ENCODE results near the gene SPTBN2. TPM values are rescaled to one million over a fixed set of nuclear protein-coding genes. Genes with fewer than 3 reads are reported as not detected.

Gene SPTBN2
- total and polyA plus RNA-seq, 4 experiments from 2014 or later: not detected

DNA sequence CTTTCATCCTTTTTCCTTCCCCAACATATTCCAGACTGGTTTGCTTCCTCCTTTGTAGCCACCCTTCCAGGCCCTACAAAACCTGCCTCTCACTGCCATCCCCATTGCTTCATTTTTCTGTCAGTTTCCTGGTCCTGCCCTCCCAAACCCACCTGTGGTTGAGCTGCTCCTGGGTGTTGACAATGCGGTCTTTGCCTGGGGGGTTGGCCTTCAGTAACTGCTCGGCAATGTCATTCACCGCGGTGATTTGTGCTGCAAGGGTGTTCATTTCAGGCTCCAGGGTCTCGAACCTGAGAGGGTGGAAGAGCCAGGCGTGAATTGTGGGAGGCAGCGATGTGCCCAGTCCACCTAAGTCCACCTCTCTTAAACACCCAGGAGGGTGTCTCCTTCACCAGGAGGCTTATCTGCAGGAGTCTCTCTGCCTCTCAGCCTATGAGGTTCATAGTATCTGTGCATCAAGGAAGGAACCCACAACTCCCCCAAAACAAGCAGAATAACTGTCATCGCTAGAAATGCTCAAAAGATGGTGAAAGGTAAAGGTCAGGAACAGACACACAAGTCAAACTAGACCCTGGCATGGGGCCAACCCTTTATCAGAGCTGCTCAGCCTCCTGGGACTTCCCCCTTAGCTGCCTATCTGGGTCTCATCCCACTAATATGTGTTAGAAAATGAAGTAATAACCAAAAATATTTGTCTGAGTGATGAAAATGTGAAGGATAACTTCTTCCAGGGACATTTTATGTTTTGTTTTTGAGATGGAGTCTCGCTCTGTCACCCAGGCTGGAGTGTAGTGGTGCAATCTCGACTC lies 27.4 kb downstream of the SPTBN2 start:
- Mint-ChIP-seq H3K36me3 (no peaks in the 10 kb centered on the region), H3K4me3 (no peak overlapping the region), H3K27me3 (no peaks in the 10 kb centered on the region), H3K9me3 (peaks cover 0 to 3% (median 0%) of the 10 kb centered on the region in 8 donors), H3K27ac (no peak overlapping the region), H3K4me1 (no peaks in the 10 kb centered on the region)
- no peaks in the 10 kb centered on the region for H3K27me3 ChIP-seq (ENCODE audit: insufficient read depth, low read length)
- DNase-seq: no peak
- no peaks in the 10 kb centered on the region for H3K36me3 ChIP-seq (ENCODE audit: insufficient read depth, low read length)
- H3K9me3 ChIP-seq (ENCODE audit: control insufficient read depth in 1 of 2, low read length in 2 of 2): no peaks in the 10 kb centered on the region
- intact Hi-C loops (cut with micrococcal nuclease): no loop called here
- ChIA-PET CTCF (ENCODE audit: partially characterized antibody) (interaction anchor here (0.6 to 1.5 kb wide), 3 partner anchors 9 to 133 kb away, joined by 3 read pairs; no protein-coding TSS in a partner anchor), POLR2A (ENCODE audit: partially characterized antibody) (no interaction called here)
- no peak overlapping the region for H3K27ac ChIP-seq (ENCODE audit: low read depth, low read length)
- no peaks in the 10 kb centered on the region for H3K4me1 ChIP-seq (ENCODE audit: insufficient read depth, low read length)
- H3K4me3 ChIP-seq (ENCODE audit: low read length in 2 of 2): no peak overlapping the region

DNA sequence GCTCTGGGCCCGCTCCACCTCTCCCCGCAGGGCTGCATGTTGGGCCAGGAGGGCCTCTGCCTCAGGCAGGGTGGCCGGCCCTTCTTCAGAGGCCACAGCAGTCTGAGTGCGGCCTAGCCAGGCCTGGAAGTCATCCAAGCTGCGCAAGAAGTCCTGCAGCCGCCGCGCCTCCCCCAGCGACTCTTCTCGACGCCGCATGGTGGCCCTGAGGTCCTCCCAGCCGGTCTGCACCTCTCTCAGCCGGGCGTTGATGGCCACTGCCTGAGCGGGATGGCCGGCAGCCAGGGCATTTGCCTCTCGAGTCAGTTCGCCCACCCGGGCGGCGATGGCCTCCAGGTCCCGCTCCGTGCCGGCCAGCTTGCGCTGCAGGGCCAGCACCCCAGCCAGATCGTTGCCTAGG lies 28.3 kb downstream of the SPTBN2 start:
- DNase-seq: no peak
- H3K4me1 ChIP-seq (ENCODE audit: insufficient read depth, low read length): no peaks in the 10 kb centered on the region
- no peak overlapping the region for H3K4me3 ChIP-seq (ENCODE audit: low read length in 2 of 2)
- H3K4me1 Mint-ChIP-seq: no peaks in the 10 kb centered on the region
- POLR2A ChIA-PET (ENCODE audit: partially characterized antibody): no interaction called here
- H3K27me3 ChIP-seq (ENCODE audit: insufficient read depth, low read length): no peaks in the 10 kb centered on the region
- no peaks in the 10 kb centered on the region for H3K9me3 ChIP-seq (ENCODE audit: control insufficient read depth in 1 of 2, low read length in 2 of 2)
- H3K36me3 Mint-ChIP-seq: no peaks in the 10 kb centered on the region
- intact Hi-C loops (cut with micrococcal nuclease): no loop called here
- H3K9me3 Mint-ChIP-seq: peaks cover 0 to 3% (median 0%) of the 10 kb centered on the region in 8 donors
- no peak overlapping the region for H3K4me3 Mint-ChIP-seq
- H3K27ac ChIP-seq (ENCODE audit: low read depth, low read length): no peak overlapping the region
- CTCF ChIA-PET (ENCODE audit: partially characterized antibody): interaction anchor here (1.4 kb wide), 1 partner anchor 134 kb away, joined by 3 read pairs; no protein-coding TSS in a partner anchor
- H3K27me3 Mint-ChIP-seq: no peaks in the 10 kb centered on the region
- H3K27ac Mint-ChIP-seq: no peak overlapping the region
- H3K36me3 ChIP-seq (ENCODE audit: insufficient read depth, low read length): no peaks in the 10 kb centered on the region

GRCh38 chr11:66700337-66700736 lies 28.7 kb downstream of the SPTBN2 start:
- H3K9me3 ChIP-seq (ENCODE audit: control insufficient read depth in 1 of 2, low read length in 2 of 2): no peaks in the 10 kb centered on the region
- no peak overlapping the region for H3K27ac Mint-ChIP-seq
- H3K27me3 ChIP-seq (ENCODE audit: insufficient read depth, low read length): no peaks in the 10 kb centered on the region
- CTCF ChIA-PET (ENCODE audit: partially characterized antibody): interaction anchor here (1.5 to 5.7 kb wide), 2 partner anchors 9 to 133 kb away, joined by 5 to 59 read pairs; no protein-coding TSS in a partner anchor
- no peak for DNase-seq
- no peaks in the 10 kb centered on the region for H3K4me1 Mint-ChIP-seq
- POLR2A ChIA-PET (ENCODE audit: partially characterized antibody): no interaction called here
- H3K36me3 Mint-ChIP-seq: no peaks in the 10 kb centered on the region
- no peaks in the 10 kb centered on the region for H3K4me1 ChIP-seq (ENCODE audit: insufficient read depth, low read length)
- no peaks in the 10 kb centered on the region for H3K36me3 ChIP-seq (ENCODE audit: insufficient read depth, low read length)
- H3K9me3 Mint-ChIP-seq: peaks cover 0 to 3% (median 0%) of the 10 kb centered on the region in 8 donors
- no peaks in the 10 kb centered on the region for H3K27me3 Mint-ChIP-seq
- H3K27ac ChIP-seq (ENCODE audit: low read depth, low read length): no peak overlapping the region
- H3K4me3 ChIP-seq (ENCODE audit: low read length in 2 of 2): no peak overlapping the region
- H3K4me3 Mint-ChIP-seq: no peak overlapping the region
- intact Hi-C loops (cut with micrococcal nuclease): no loop called here

DNA sequence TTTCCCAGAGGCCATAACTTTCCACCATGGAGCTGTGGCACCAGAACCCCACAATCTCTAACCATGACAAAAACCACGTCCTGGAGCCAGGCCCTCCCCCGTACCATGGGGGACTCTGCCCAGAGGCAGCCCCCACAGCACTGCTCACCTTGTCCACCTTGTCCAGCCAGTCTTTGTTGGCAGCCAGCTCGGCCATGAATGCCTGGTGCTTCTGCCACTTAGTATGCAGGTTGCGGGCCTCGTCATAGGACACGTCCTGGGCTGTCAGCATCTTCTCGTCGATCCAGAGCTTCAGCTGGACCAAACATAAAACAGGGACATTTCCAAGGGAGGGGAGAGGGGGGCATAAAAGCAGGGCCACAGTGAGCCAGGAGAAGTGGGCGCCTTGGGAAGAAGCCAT lies 30.5 kb downstream of the SPTBN2 start:
- Mint-ChIP-seq H3K4me1 (no peaks in the 10 kb centered on the region), H3K9me3 (peaks cover 0 to 3% (median 0%) of the 10 kb centered on the region in 8 donors), H3K27me3 (peaks cover under 1 to 2% of the 10 kb centered on the region in 2 donors), H3K36me3 (no peaks in the 10 kb centered on the region), H3K4me3 (no peak overlapping the region), H3K27ac (no peak overlapping the region)
- Histone ChIP-seq H3K27ac (ENCODE audit: low read depth, low read length) (no peak overlapping the region), H3K27me3 (ENCODE audit: insufficient read depth, low read length) (no peaks in the 10 kb centered on the region), H3K9me3 (ENCODE audit: control insufficient read depth in 1 of 2, low read length in 2 of 2) (no peaks in the 10 kb centered on the region), H3K4me1 (ENCODE audit: insufficient read depth, low read length) (no peaks in the 10 kb centered on the region), H3K36me3 (ENCODE audit: insufficient read depth, low read length) (no peaks in the 10 kb centered on the region), H3K4me3 (ENCODE audit: low read length in 2 of 2) (no peak overlapping the region)
- ChIA-PET CTCF (ENCODE audit: partially characterized antibody) (interaction anchor here (3.3 to 5.7 kb wide), 2 partner anchors 135 to 140 kb away, joined by 13 to 59 read pairs; no protein-coding TSS in a partner anchor), POLR2A (ENCODE audit: partially characterized antibody) (no interaction called here)
- no peak for DNase-seq
- intact Hi-C loops (cut with micrococcal nuclease): loop anchor here (10.0 kb wide), 1 partner anchor 276 kb away; the partner anchor contains the start of gene C11orf86

- intact Hi-C loops (cut with micrococcal nuclease): loop anchor here (10.0 kb wide), 1 partner anchor 277 kb away; the partner anchor contains the start of gene C11orf86
- Histone ChIP-seq H3K9me3 (ENCODE audit: control insufficient read depth in 1 of 2, low read length in 2 of 2) (no peaks in the 10 kb centered on the region), H3K27me3 (ENCODE audit: insufficient read depth, low read length) (no peaks in the 10 kb centered on the region), H3K27ac (ENCODE audit: low read depth, low read length) (no peak overlapping the region), H3K4me3 (ENCODE audit: low read length in 2 of 2) (no peak overlapping the region), H3K36me3 (ENCODE audit: insufficient read depth, low read length) (no peaks in the 10 kb centered on the region), H3K4me1 (ENCODE audit: insufficient read depth, low read length) (no peaks in the 10 kb centered on the region)
- H3K4me3 Mint-ChIP-seq: no peak overlapping the region
- H3K4me1 Mint-ChIP-seq: no peaks in the 10 kb centered on the region
- POLR2A ChIA-PET (ENCODE audit: partially characterized antibody): no interaction called here
- H3K36me3 Mint-ChIP-seq: no peaks in the 10 kb centered on the region
- peaks cover 0 to 3% (median 0%) of the 10 kb centered on the region in 8 donors for H3K9me3 Mint-ChIP-seq
- peaks cover 2% of the 10 kb centered on the region in 2 donors for H3K27me3 Mint-ChIP-seq
- DNase-seq: no peak
- H3K27ac Mint-ChIP-seq: no peak overlapping the region
- CTCF ChIA-PET (ENCODE audit: partially characterized antibody): interaction anchor here (3.3 to 5.7 kb wide), 2 partner anchors 135 to 141 kb away, joined by 13 to 59 read pairs; no protein-coding TSS in a partner anchor
Measured at GRCh38 chr11:66697988-66698387, 31.0 kb downstream of the SPTBN2 start.

DNA sequence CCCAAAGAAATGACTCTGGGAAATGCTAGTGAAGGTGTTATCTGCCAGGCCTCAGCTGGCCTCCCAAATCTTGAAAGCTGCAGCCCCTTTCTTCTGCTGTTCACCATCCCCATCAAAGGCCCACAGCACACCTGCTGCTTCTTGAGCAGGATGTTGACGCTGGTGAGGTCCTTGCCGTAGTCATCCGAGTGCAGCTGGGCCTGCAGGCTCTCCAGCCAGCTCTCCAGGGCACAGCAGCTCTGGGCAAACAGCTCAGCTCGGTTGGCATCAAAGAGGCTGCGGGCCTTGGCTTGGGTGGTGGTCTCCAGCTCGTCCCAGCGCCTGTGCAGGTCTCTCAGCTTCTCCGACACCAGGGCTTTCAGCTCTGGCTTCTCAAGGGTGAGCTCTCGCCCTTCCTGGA lies 32.9 kb downstream of the SPTBN2 start:
- H3K27ac ChIP-seq (ENCODE audit: low read depth, low read length): no peak overlapping the region
- H3K36me3 Mint-ChIP-seq: no peaks in the 10 kb centered on the region
- no peaks in the 10 kb centered on the region for H3K9me3 ChIP-seq (ENCODE audit: control insufficient read depth in 1 of 2, low read length in 2 of 2)
- CTCF ChIA-PET (ENCODE audit: partially characterized antibody): interaction anchor here (0.9 to 5.7 kb wide), 10 partner anchors 12 to 376 kb away, joined by 3 to 59 read pairs (median 6); no protein-coding TSS in a partner anchor
- H3K4me1 ChIP-seq (ENCODE audit: insufficient read depth, low read length): no peaks in the 10 kb centered on the region
- POLR2A ChIA-PET (ENCODE audit: partially characterized antibody): no interaction called here
- no peaks in the 10 kb centered on the region for H3K4me1 Mint-ChIP-seq
- intact Hi-C loops (cut with micrococcal nuclease): loop anchor here (10.0 kb wide), 1 partner anchor 279 kb away; the partner anchor contains the start of gene C11orf86
- peaks cover 0 to 3% (median 0%) of the 10 kb centered on the region in 8 donors for H3K9me3 Mint-ChIP-seq
- H3K27ac Mint-ChIP-seq: no peak overlapping the region
- no peaks in the 10 kb centered on the region for H3K36me3 ChIP-seq (ENCODE audit: insufficient read depth, low read length)
- H3K4me3 Mint-ChIP-seq: no peak overlapping the region
- peaks cover 2% of the 10 kb centered on the region in 2 donors for H3K27me3 Mint-ChIP-seq
- H3K27me3 ChIP-seq (ENCODE audit: insufficient read depth, low read length): no peaks in the 10 kb centered on the region
- H3K4me3 ChIP-seq (ENCODE audit: low read length in 2 of 2): no peak overlapping the region
- DNase-seq: no peak

- no peaks in the 10 kb centered on the region for H3K4me1 Mint-ChIP-seq
- no peaks in the 10 kb centered on the region for H3K9me3 ChIP-seq (ENCODE audit: control insufficient read depth in 1 of 2, low read length in 2 of 2)
- H3K36me3 ChIP-seq (ENCODE audit: insufficient read depth, low read length): no peaks in the 10 kb centered on the region
- peaks cover 2% of the 10 kb centered on the region in 2 donors for H3K27me3 Mint-ChIP-seq
- H3K4me3 Mint-ChIP-seq: no peak overlapping the region
- H3K27me3 ChIP-seq (ENCODE audit: insufficient read depth, low read length): no peaks in the 10 kb centered on the region
- ChIA-PET POLR2A (ENCODE audit: partially characterized antibody) (no interaction called here), CTCF (ENCODE audit: partially characterized antibody) (interaction anchor here (0.7 to 5.7 kb wide), 9 partner anchors 12 to 187 kb away, joined by 3 to 59 read pairs (median 4); no protein-coding TSS in a partner anchor)
- no peaks in the 10 kb centered on the region for H3K4me1 ChIP-seq (ENCODE audit: insufficient read depth, low read length)
- H3K4me3 ChIP-seq (ENCODE audit: low read length in 2 of 2): no peak overlapping the region
- H3K27ac ChIP-seq (ENCODE audit: low read depth, low read length): no peak overlapping the region
- no peaks in the 10 kb centered on the region for H3K36me3 Mint-ChIP-seq
- H3K9me3 Mint-ChIP-seq: peaks cover 0 to 2% (median 0%) of the 10 kb centered on the region in 8 donors
- no peak overlapping the region for H3K27ac Mint-ChIP-seq
- intact Hi-C loops (cut with micrococcal nuclease): loop anchor here (1.0 to 10.0 kb wide), 3 partner anchors 140 to 280 kb away; partner anchors contain the start of gene C11orf86
- peak; percentile 76 to 86 (median 79) for DNase-seq
Measured at GRCh38 chr11:66694732-66695207, 34.2 kb downstream of the SPTBN2 start.

Data from CD4-positive, alpha-beta memory T cell (primary cell).